Transverse colon (tissue), 4 donors: ENCODE data around the gene SPAG7.
A peak's percentile ranks its signal among the peaks of the same experiment; 100 is the strongest.

Source experiments
- POLR2A ChIP-seq: fragments of 450-650 bp; IDR thresholded peaks from one replicate; pipeline ENCODE4 v1.6.1; 2016; ENCODE audit warnings: antibody characterized with exemption, mild to moderate bottlenecking, moderate library complexity
- POLR2AphosphoS5 ChIP-seq, 3 donors: sonication (generic); formaldehyde crosslinking; IDR thresholded peaks; one replicate each; pipeline ENCODE4 v1.6.1; 2016; ENCODE audit warnings: antibody characterized with exemption in 3 of 3
- TF ChIP-seq, protein P1 (sequence below), 5 experiments: fragments of 200-600 bp in 3 of 5; fragments of 450-650 bp in 2 of 5; sonication (generic) in 3 of 5; IDR thresholded peaks; 1 replicate in 2 of 5; 2 replicates in 3 of 5; pipeline ENCODE4 v1.5.1; 2016 to 2017; ENCODE audit warnings: antibody characterized with exemption in 5 of 5, inconsistent platforms in 3 of 5, mild to moderate bottlenecking in 2 of 5, moderate library complexity in 1 of 5

DNA sequence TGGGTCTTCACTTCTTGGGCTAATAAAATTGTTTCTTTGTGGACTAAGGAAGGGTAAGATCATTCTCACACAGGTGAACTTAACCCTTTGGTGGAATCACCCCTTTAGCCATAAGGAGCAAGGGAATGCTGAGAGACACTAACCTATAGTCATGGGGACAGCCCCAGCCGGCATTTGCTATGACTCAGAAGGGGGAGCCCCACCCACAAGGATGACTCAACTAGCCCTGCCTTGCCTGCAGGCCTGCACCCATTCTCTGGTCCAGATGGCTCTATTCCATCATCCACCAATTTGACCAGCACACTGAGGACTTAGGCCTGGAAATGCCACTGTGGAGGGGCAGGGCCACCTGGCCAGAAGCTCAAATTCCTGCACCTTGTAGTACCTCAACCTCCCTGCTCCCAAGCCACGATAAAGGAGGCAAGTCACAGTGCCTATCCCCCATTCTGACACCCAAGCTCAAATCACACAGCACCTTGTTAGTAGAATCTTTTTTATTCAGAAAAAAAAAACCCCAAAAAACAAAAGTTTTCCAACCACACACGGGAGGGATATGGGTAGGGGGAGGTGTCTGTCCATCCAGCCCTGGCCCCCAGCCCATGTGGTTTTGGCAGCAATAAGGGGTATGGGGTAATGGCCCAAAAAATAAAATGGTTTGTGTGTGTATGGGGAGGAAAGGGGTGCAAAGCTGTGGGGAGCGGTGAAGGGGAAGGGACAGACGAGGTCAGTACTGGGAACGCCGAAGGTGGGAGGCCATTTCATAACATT lies 22.3 kb downstream of the SPAG7 start:
- TF ChIP-seq POLR2A (no peak), POLR2AphosphoS5 (IDR thresholded peaks at IDR 0.05) (peak; percentile 54 to 83 (median 75))
- TF ChIP-seq, protein P1, sequence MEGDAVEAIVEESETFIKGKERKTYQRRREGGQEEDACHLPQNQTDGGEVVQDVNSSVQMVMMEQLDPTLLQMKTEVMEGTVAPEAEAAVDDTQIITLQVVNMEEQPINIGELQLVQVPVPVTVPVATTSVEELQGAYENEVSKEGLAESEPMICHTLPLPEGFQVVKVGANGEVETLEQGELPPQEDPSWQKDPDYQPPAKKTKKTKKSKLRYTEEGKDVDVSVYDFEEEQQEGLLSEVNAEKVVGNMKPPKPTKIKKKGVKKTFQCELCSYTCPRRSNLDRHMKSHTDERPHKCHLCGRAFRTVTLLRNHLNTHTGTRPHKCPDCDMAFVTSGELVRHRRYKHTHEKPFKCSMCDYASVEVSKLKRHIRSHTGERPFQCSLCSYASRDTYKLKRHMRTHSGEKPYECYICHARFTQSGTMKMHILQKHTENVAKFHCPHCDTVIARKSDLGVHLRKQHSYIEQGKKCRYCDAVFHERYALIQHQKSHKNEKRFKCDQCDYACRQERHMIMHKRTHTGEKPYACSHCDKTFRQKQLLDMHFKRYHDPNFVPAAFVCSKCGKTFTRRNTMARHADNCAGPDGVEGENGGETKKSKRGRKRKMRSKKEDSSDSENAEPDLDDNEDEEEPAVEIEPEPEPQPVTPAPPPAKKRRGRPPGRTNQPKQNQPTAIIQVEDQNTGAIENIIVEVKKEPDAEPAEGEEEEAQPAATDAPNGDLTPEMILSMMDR (IDR thresholded peaks at IDR 0.05) = no peak
